Measurements from ENCODE around the gene TDP2. TPM values are rescaled to one million over a fixed set of nuclear protein-coding genes. Genes with fewer than 3 reads are reported as not detected.

TDP2 gene
- total RNA-seq, 2 donors from 2014 or later: 48.1 to 48.4 TPM

GRCh38 chr6:24619661-24620060 lies 47.0 kb downstream of the TDP2 start:
- no peaks in the 10 kb centered on the region for H3K4me1 Mint-ChIP-seq (ENCODE audit: low read depth in 2 of 2)
- peaks cover 3 to 24% of the 10 kb centered on the region in 2 donors for H3K27me3 Mint-ChIP-seq
- H3K36me3 Mint-ChIP-seq: no peaks in the 10 kb centered on the region
- no peak overlapping the region for H3K27ac Mint-ChIP-seq
- H3K4me3 Mint-ChIP-seq: no peak overlapping the region
- no peaks in the 10 kb centered on the region for H3K9me3 Mint-ChIP-seq
- DNase-seq (ENCODE audit: low spot score) (no peak), ATAC-seq (no peak)

- Mint-ChIP-seq H3K27ac (no peak overlapping the region), H3K4me1 (ENCODE audit: low read depth in 2 of 2) (no peaks in the 10 kb centered on the region), H3K4me3 (no peak overlapping the region), H3K27me3 (peaks cover 11 to 32% of the 10 kb centered on the region in 2 donors), H3K36me3 (no peaks in the 10 kb centered on the region), H3K9me3 (no peaks in the 10 kb centered on the region)
- no peak for ATAC-seq
- DNase-seq (ENCODE audit: low spot score): no peak
These were observed 52.1 kb downstream of the TDP2 start for GRCh38 chr6:24614648-24615047.

- no peak overlapping the region for H3K27ac Mint-ChIP-seq
These were observed 52.7 kb downstream of the TDP2 start for GRCh38 chr6:24614043-24614420.

GRCh38 chr6:24613361-24614042 lies 53.2 kb downstream of the TDP2 start:
- H3K4me1 Mint-ChIP-seq (ENCODE audit: low read depth in 2 of 2): no peaks in the 10 kb centered on the region
- H3K27ac Mint-ChIP-seq: no peak overlapping the region
- no peaks in the 10 kb centered on the region for H3K9me3 Mint-ChIP-seq
- peaks cover 11 to 23% of the 10 kb centered on the region in 2 donors for H3K27me3 Mint-ChIP-seq
- ATAC-seq: no peak
- no peak for DNase-seq (ENCODE audit: low spot score)
- H3K36me3 Mint-ChIP-seq: no peaks in the 10 kb centered on the region
- H3K4me3 Mint-ChIP-seq: no peak overlapping the region

More at GRCh38 chr6:24614043-24614420, 52.7 kb downstream of the TDP2 start:
- Mint-ChIP-seq H3K9me3 (no peaks in the 10 kb centered on the region), H3K27me3 (peaks cover 11 to 27% of the 10 kb centered on the region in 2 donors), H3K4me1 (ENCODE audit: low read depth in 2 of 2) (no peaks in the 10 kb centered on the region), H3K4me3 (no peak overlapping the region), H3K36me3 (no peaks in the 10 kb centered on the region)
- ATAC-seq: no peak
- DNase-seq (ENCODE audit: low spot score): no peak

GRCh38 chr6:24610672-24611071 lies 56.0 kb downstream of the TDP2 start:
- Mint-ChIP-seq H3K4me1 (ENCODE audit: low read depth in 2 of 2) (no peaks in the 10 kb centered on the region), H3K36me3 (no peaks in the 10 kb centered on the region), H3K4me3 (no peak overlapping the region), H3K9me3 (no peaks in the 10 kb centered on the region), H3K27me3 (peaks cover 10 to 20% of the 10 kb centered on the region in 2 donors), H3K27ac (no peak overlapping the region)
- ATAC-seq (no peak), DNase-seq (ENCODE audit: low spot score) (no peak)

- no peaks in the 10 kb centered on the region for H3K9me3 Mint-ChIP-seq
- peaks cover 0 to 6% of the 10 kb centered on the region in 2 donors for H3K27me3 Mint-ChIP-seq
- H3K36me3 Mint-ChIP-seq: no peaks in the 10 kb centered on the region
- ATAC-seq (no peak), DNase-seq (ENCODE audit: low spot score) (no peak)
- H3K4me1 Mint-ChIP-seq (ENCODE audit: low read depth in 2 of 2): no peaks in the 10 kb centered on the region
- H3K4me3 Mint-ChIP-seq: no peak overlapping the region
- H3K27ac Mint-ChIP-seq: no peak overlapping the region
These were observed 59.2 kb downstream of the TDP2 start for GRCh38 chr6:24607310-24608105.

- no peaks in the 10 kb centered on the region for H3K36me3 Mint-ChIP-seq
- DNase-seq (ENCODE audit: low spot score) (no peak), ATAC-seq (no peak)
- H3K27me3 Mint-ChIP-seq: peaks cover 0 to 6% of the 10 kb centered on the region in 2 donors
- no peaks in the 10 kb centered on the region for H3K9me3 Mint-ChIP-seq
- no peaks in the 10 kb centered on the region for H3K4me1 Mint-ChIP-seq (ENCODE audit: low read depth in 2 of 2)
- no peak overlapping the region for H3K4me3 Mint-ChIP-seq
- H3K27ac Mint-ChIP-seq: no peak overlapping the region
These were observed 60.3 kb downstream of the TDP2 start for GRCh38 chr6:24606200-24606930.

- H3K36me3 Mint-ChIP-seq: no peaks in the 10 kb centered on the region
- no peak overlapping the region for H3K4me3 Mint-ChIP-seq
- H3K27ac Mint-ChIP-seq: no peak overlapping the region
- no peaks in the 10 kb centered on the region for H3K4me1 Mint-ChIP-seq (ENCODE audit: low read depth in 2 of 2)
- no peaks in the 10 kb centered on the region for H3K9me3 Mint-ChIP-seq
- peaks cover 4 to 6% of the 10 kb centered on the region in 2 donors for H3K27me3 Mint-ChIP-seq
- ATAC-seq (no peak), DNase-seq (ENCODE audit: low spot score) (no peak)
These were observed 63.5 kb downstream of the TDP2 start for GRCh38 chr6:24603241-24603640.

GRCh38 chr6:24600903-24601302 lies 65.8 kb downstream of the TDP2 start:
- H3K36me3 Mint-ChIP-seq: no peaks in the 10 kb centered on the region
- no peak overlapping the region for H3K27ac Mint-ChIP-seq
- H3K27me3 Mint-ChIP-seq: peaks cover 6 to 8% of the 10 kb centered on the region in 2 donors
- no peaks in the 10 kb centered on the region for H3K9me3 Mint-ChIP-seq
- no peaks in the 10 kb centered on the region for H3K4me1 Mint-ChIP-seq (ENCODE audit: low read depth in 2 of 2)
- ATAC-seq: no peak
- H3K4me3 Mint-ChIP-seq: no peak overlapping the region
- no peak for DNase-seq (ENCODE audit: low spot score)

Other genes starting within 250 kb of the TDP2 start
- under 1 TPM; 0.45 to 0.81 TPM for gene GPLD1, start 177.3 kb downstream of the TDP2 start, total RNA-seq
- 1 to 10 TPM; 2.3 to 3.1 TPM for gene ALDH5A1, start 171.9 kb downstream of the TDP2 start, total RNA-seq
- under 1 TPM in 1 of 2 donors, not detected in 1; 0.07 TPM for gene KIAA0319, start 20.7 kb downstream of the TDP2 start, total RNA-seq
- gene ACOT13, start 178 bp upstream of the TDP2 start, total RNA-seq: 10 to 100 TPM; 10.2 to 20.1 TPM
- gene C6orf62, start 52.3 kb upstream of the TDP2 start, total RNA-seq: 100 to 1,000 TPM; 119 to 127 TPM
- 10 to 100 TPM; 41.7 to 81.0 TPM for gene GMNN, start 108.0 kb upstream of the TDP2 start, total RNA-seq
- gene ARMH2, start 132.0 kb upstream of the TDP2 start, total RNA-seq: 1 to 10 TPM in 1 of 2 donors, under 1 TPM in 1; 0.74 to 1.3 TPM

All from natural killer cell treated with Interleukin-12 subunit alpha and Interleukin-12 subunit beta and Interleukin-15 and Interleukin-18, amount 100 ng/mL, for 72 hours (primary cell).